Mesenchymal stem cell (in vitro differentiated cells and primary cell): ENCODE measurements around the gene FAF1.

Experiments
- DNase-seq: peaks from one replicate; pipeline ENCODE4 v3.0.0-alpha.2; 2013
- H2AFZ ChIP-seq: one replicate; pipeline ENCODE4 v1.6.1; 2013; ENCODE audit warnings: low read depth, mild to moderate bottlenecking, control low read depth, inconsistent platforms, low read length, moderate library complexity
- H2AK5ac ChIP-seq: 2 replicates; pipeline ENCODE4 v1.6.1; 2013; ENCODE audit warnings: low read length, moderate library complexity, mild to moderate bottlenecking, inconsistent platforms; ENCODE audit not compliant: severe bottlenecking
- H2BK120ac ChIP-seq: one replicate; pipeline ENCODE4 v1.6.1; 2013; ENCODE audit warnings: low read depth, mild to moderate bottlenecking, inconsistent platforms, low read length, moderate library complexity
- H2BK12ac ChIP-seq, 2 experiments: one replicate each; pipeline ENCODE4 v1.6.1; 2013; ENCODE audit warnings: inconsistent platforms in 2 of 2, low read length in 2 of 2, mild to moderate bottlenecking in 2 of 2, moderate library complexity in 2 of 2, control low read depth in 1 of 2
- H2BK15ac ChIP-seq: one replicate; pipeline ENCODE4 v1.6.1; 2013; ENCODE audit warnings: mild to moderate bottlenecking, low read depth, inconsistent platforms; ENCODE audit not compliant: poor library complexity, severe bottlenecking
- H2BK5ac ChIP-seq: 2 replicates; pipeline ENCODE4 v1.6.1; 2013; ENCODE audit warnings: low read depth, mild to moderate bottlenecking, low read length, control low read depth, inconsistent platforms; ENCODE audit not compliant: poor library complexity, severe bottlenecking
- H3K14ac ChIP-seq, 2 experiments: one replicate each; pipeline ENCODE4 v1.6.1; 2013; ENCODE audit warnings: inconsistent platforms in 2 of 2, low read length in 2 of 2, control low read depth in 1 of 2, mild to moderate bottlenecking in 1 of 2, moderate library complexity in 1 of 2
- H3K18ac ChIP-seq, 2 experiments: one replicate each; pipeline ENCODE4 v1.6.1; 2013; ENCODE audit warnings: inconsistent platforms in 2 of 2, low read length in 2 of 2, control low read depth in 1 of 2, low read depth in 1 of 2, mild to moderate bottlenecking in 1 of 2
- H3K23ac ChIP-seq, 2 experiments: one replicate each; pipeline ENCODE4 v1.6.1; 2013; ENCODE audit warnings: inconsistent platforms in 2 of 2, low read length in 2 of 2, mild to moderate bottlenecking in 2 of 2, moderate library complexity in 2 of 2, control low read depth in 1 of 2
- H3K27ac ChIP-seq: 2 replicates; pipeline ENCODE4 v1.5.1; 2013; ENCODE audit warnings: mild to moderate bottlenecking, moderate library complexity, low read length, control low read depth, inconsistent platforms; ENCODE audit not compliant: poor library complexity, severe bottlenecking
- H3K27me3 ChIP-seq, 2 experiments: 2 replicates each; pipeline versions ENCODE4 v1.6.1 to v1.7.0; 2013; ENCODE audit warnings: low read length in 2 of 2, mild to moderate bottlenecking in 2 of 2, moderate library complexity in 2 of 2, control low read depth in 1 of 2, inconsistent platforms in 1 of 2; ENCODE audit not compliant: control insufficient read depth in 1 of 2, insufficient read depth in 1 of 2
- H3K36me3 ChIP-seq, 2 experiments: 2 replicates each; pipeline versions ENCODE4 v1.6.1 to v1.7.0; 2013; ENCODE audit warnings: low read length in 2 of 2, control low read depth in 1 of 2, inconsistent platforms in 1 of 2, low read depth in 1 of 2, mild to moderate bottlenecking in 1 of 2; ENCODE audit not compliant: insufficient read depth in 2 of 2, control insufficient read depth in 1 of 2
- H3K4ac ChIP-seq, 2 experiments: one replicate each; pipeline ENCODE4 v1.6.1; 2013; ENCODE audit warnings: inconsistent platforms in 2 of 2, low read length in 2 of 2, mild to moderate bottlenecking in 2 of 2, moderate library complexity in 2 of 2, control low read depth in 1 of 2, low read depth in 1 of 2
- H3K4me1 ChIP-seq: 2 replicates; pipeline ENCODE4 v1.6.1; 2013; ENCODE audit warnings: low read depth, low read length, control low read depth; ENCODE audit not compliant: control insufficient read depth, insufficient read depth
- H3K4me2 ChIP-seq: 2 replicates; pipeline ENCODE4 v1.6.1; 2013; ENCODE audit warnings: low read length, mild to moderate bottlenecking, inconsistent platforms; ENCODE audit not compliant: poor library complexity, severe bottlenecking
- H3K4me3 ChIP-seq, 2 experiments: 2 replicates each; pipeline versions ENCODE4 v1.5.1 to v1.7.0; 2013; ENCODE audit warnings: low read length in 2 of 2, mild to moderate bottlenecking in 2 of 2, control low read depth in 1 of 2, low read depth in 1 of 2; ENCODE audit not compliant: insufficient read depth in 1 of 2
- H3K79me1 ChIP-seq: replicated peaks from 2 replicates; pipeline ENCODE4 v1.6.1; 2013; ENCODE audit warnings: mild to moderate bottlenecking, control low read depth, low read length, inconsistent platforms; ENCODE audit not compliant: poor library complexity, severe bottlenecking
- H3K9ac ChIP-seq: 2 replicates; pipeline ENCODE4 v1.7.0; 2013; ENCODE audit warnings: mild to moderate bottlenecking, low read length, moderate library complexity
- H3K9me3 ChIP-seq: 2 replicates; pipeline ENCODE4 v1.7.0; 2013; ENCODE audit warnings: mild to moderate bottlenecking, low read length; ENCODE audit not compliant: control insufficient read depth
- H4K8ac ChIP-seq: one replicate; pipeline ENCODE4 v1.6.1; 2013; ENCODE audit warnings: inconsistent platforms, mild to moderate bottlenecking, low read length, moderate library complexity
- H4K91ac ChIP-seq: one replicate; pipeline ENCODE4 v1.6.1; 2013; ENCODE audit warnings: mild to moderate bottlenecking, low read length, inconsistent platforms
- WGBS: methylation state at CpG from one replicate; pipeline ENCODE4 v1.1.7; 2013; ENCODE audit warnings: mixed read lengths; 5-methylcytosine and 5-hydroxymethylcytosine counted together

FAF1 gene

DNA sequence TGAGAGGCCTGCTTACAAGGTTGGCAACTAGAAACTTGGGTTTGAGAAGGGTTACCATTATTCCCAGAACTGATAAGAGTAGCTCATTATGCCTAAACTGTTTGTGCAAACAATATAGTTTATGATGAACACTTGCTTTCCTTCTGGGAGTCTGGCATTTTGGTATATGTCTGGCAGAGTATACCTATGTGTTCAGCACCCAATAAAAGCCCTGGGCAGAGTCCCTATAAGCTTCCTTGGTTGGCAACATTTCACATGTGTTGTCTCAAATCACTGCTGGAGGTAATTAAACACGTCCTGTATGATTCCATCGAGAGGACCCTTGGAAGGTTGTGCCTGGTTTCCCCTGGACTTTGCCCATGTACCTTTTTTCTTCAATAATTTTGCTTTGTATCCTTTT, 497.1 kb downstream of the FAF1 start:
- H3K9me3 ChIP-seq, result no peaks in the 10 kb centered on the region
- H3K27me3 ChIP-seq, result no peaks in the 10 kb centered on the region
- WGBS, result 94% methylated on average over 2 of the region's 2 CpGs
- no peak overlapping the region for H2BK120ac ChIP-seq
- H4K8ac ChIP-seq, result no peak overlapping the region
- peaks cover 3 to 4% of the 10 kb centered on the region in 2 experiments for H3K36me3 ChIP-seq
- H3K27ac ChIP-seq, result no peak overlapping the region
- H3K79me1 ChIP-seq, result no peaks in the 10 kb centered on the region
- DNase-seq, result no peak
- H3K14ac ChIP-seq, result no peak overlapping the region
- no peak overlapping the region for H4K91ac ChIP-seq
- no peak overlapping the region for H3K4me3 ChIP-seq
- no peak overlapping the region for H3K4me2 ChIP-seq
- no peak overlapping the region for H2BK5ac ChIP-seq
- no peak overlapping the region for H2AFZ ChIP-seq
- no peak overlapping the region for H3K4ac ChIP-seq
- no peak overlapping the region for H3K9ac ChIP-seq
- H2BK12ac ChIP-seq, result no peak overlapping the region
- no peaks in the 10 kb centered on the region for H3K4me1 ChIP-seq
- H3K18ac ChIP-seq, result no peak overlapping the region
- no peak overlapping the region for H2AK5ac ChIP-seq
- no peak overlapping the region for H3K23ac ChIP-seq
- H2BK15ac ChIP-seq, result no peak overlapping the region

DNA sequence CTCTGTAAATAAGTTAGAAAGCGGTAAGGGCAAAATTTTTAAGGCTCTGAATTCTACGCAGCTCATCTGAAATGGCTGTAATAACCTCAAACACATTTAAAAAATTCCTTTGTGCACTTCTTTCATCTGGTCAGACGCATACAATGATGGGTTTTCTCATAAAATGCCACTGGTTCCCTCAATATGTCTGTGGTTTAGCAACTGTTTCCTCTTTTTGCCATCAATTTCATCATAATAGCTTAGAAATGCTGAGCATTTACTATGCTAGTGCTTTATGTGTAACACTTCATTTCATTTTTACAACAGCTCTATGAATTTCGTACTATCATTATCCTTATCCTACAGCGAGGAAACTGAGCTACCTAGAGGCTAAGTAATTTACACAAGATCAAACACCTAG, 501.6 kb downstream of the FAF1 start:
- Histone ChIP-seq H3K18ac (no peak overlapping the region), H2BK15ac (no peak overlapping the region), H3K79me1 (no peaks in the 10 kb centered on the region), H2AK5ac (no peak overlapping the region), H3K14ac (no peak overlapping the region), H3K4me3 (no peak overlapping the region), H2BK120ac (no peak overlapping the region), H3K9me3 (no peaks in the 10 kb centered on the region), H4K91ac (no peak overlapping the region), H3K9ac (no peak overlapping the region), H3K27ac (no peak overlapping the region), H3K36me3 (peaks cover 0 to 3% of the 10 kb centered on the region in 2 experiments), H2AFZ (no peak overlapping the region), H2BK5ac (no peak overlapping the region), H3K4me1 (no peaks in the 10 kb centered on the region), H2BK12ac (no peak overlapping the region), H3K4ac (no peak overlapping the region), H3K27me3 (no peaks in the 10 kb centered on the region), H4K8ac (no peak overlapping the region), H3K4me2 (no peak overlapping the region), H3K23ac (no peak overlapping the region)
- no peak for DNase-seq
- WGBS, result over 99% methylated on average over 5 of the region's 5 CpGs

- H2BK15ac ChIP-seq, result no peak overlapping the region
- no peak overlapping the region for H2AK5ac ChIP-seq
- H3K27me3 ChIP-seq, result no peaks in the 10 kb centered on the region
- no peak overlapping the region for H3K9ac ChIP-seq
- no peak overlapping the region for H3K4me3 ChIP-seq
- no peak for DNase-seq
- no peak overlapping the region for H2BK12ac ChIP-seq
- WGBS, result 77% methylated on average over 1 of the region's 1 CpG
- H3K4me2 ChIP-seq, result no peak overlapping the region
- no peak overlapping the region for H3K4ac ChIP-seq
- H3K23ac ChIP-seq, result no peak overlapping the region
- H3K14ac ChIP-seq, result no peak overlapping the region
- H3K27ac ChIP-seq, result no peak overlapping the region
- no peak overlapping the region for H3K18ac ChIP-seq
- no peaks in the 10 kb centered on the region for H3K36me3 ChIP-seq
- H2BK5ac ChIP-seq, result no peak overlapping the region
- no peaks in the 10 kb centered on the region for H3K79me1 ChIP-seq
- H4K8ac ChIP-seq, result no peak overlapping the region
- H2BK120ac ChIP-seq, result no peak overlapping the region
- H4K91ac ChIP-seq, result no peak overlapping the region
- H3K4me1 ChIP-seq, result no peaks in the 10 kb centered on the region
- no peak overlapping the region for H2AFZ ChIP-seq
- no peaks in the 10 kb centered on the region for H3K9me3 ChIP-seq
Measured at GRCh38 chr1:50454911-50455310, 505.2 kb downstream of the FAF1 start.

- Histone ChIP-seq H2AK5ac (no peak overlapping the region), H3K23ac (no peak overlapping the region), H3K4me1 (no peaks in the 10 kb centered on the region), H3K4me2 (no peak overlapping the region), H3K27me3 (no peaks in the 10 kb centered on the region), H3K4me3 (no peak overlapping the region), H3K79me1 (no peaks in the 10 kb centered on the region), H2BK120ac (no peak overlapping the region), H3K36me3 (no peaks in the 10 kb centered on the region), H2BK12ac (no peak overlapping the region), H3K18ac (no peak overlapping the region), H4K91ac (no peak overlapping the region), H2BK15ac (no peak overlapping the region), H3K27ac (no peak overlapping the region), H3K9ac (no peak overlapping the region), H3K14ac (no peak overlapping the region), H2AFZ (no peak overlapping the region), H3K4ac (no peak overlapping the region), H2BK5ac (no peak overlapping the region), H3K9me3 (no peaks in the 10 kb centered on the region), H4K8ac (no peak overlapping the region)
- 88% methylated on average over 6 of the region's 7 CpGs for WGBS
- DNase-seq, result no peak
Measured at GRCh38 chr1:50453266-50453665, 506.8 kb downstream of the FAF1 start.
